WTC11 (cell line): Measurements from ENCODE around the gene UBL4A. TPM values are rescaled to one million over a fixed set of nuclear protein-coding genes. Genes with fewer than 3 reads are reported as not detected.

Experiments used
- ATAC-seq: fragments of 200-7000 bp; cut with Tn5 transposase; 2 replicates; pipeline ENCODE4 v1.10.0; 2021; ENCODE audit warnings: mild to moderate bottlenecking, moderate library complexity
- CTCF ChIA-PET: fragments of 300-600 bp; sonication (Branson Sonifier 250); formaldehyde crosslinking; loops from one replicate; lab custom pipeline; 2021; ENCODE audit warnings: antibody characterized with exemption; lab: Charles Lee
- POLR2A ChIA-PET: fragments of 350-600 bp; sonication (Branson Sonifier 250); formaldehyde crosslinking; loops from one replicate; lab custom pipeline; 2021; ENCODE audit warnings: antibody characterized with exemption; lab: Charles Lee
- DNase-seq: peaks from one replicate; pipeline ENCODE4 v3.0.0; 2021; ENCODE audit warnings: low spot score
- H3K27ac Mint-ChIP-seq: 2 replicates; pipeline ENCODE4 v1.8.0; 2021; ENCODE audit warnings: mixed read lengths
- H3K27me3 Mint-ChIP-seq: 2 replicates; pipeline ENCODE4 v1.8.0; 2021; ENCODE audit warnings: low read depth, mild to moderate bottlenecking, moderate library complexity, mixed read lengths
- H3K36me3 Mint-ChIP-seq: 2 replicates; pipeline ENCODE4 v1.8.0; 2021; ENCODE audit warnings: mixed read lengths
- H3K4me1 Mint-ChIP-seq: 2 replicates; pipeline ENCODE4 v1.8.0; 2022; ENCODE audit warnings: mixed read lengths
- H3K4me3 Mint-ChIP-seq: 2 replicates; pipeline ENCODE4 v1.8.0; 2021; ENCODE audit warnings: mild to moderate bottlenecking, moderate library complexity, mixed read lengths
- H3K9me3 Mint-ChIP-seq: 2 replicates; pipeline ENCODE4 v1.8.0; 2021; ENCODE audit warnings: mixed read lengths
- ATF6 ChIP-seq: sonication (generic); formaldehyde crosslinking; IDR thresholded peaks from 2 replicates; pipeline ENCODE4 v1.8.1; 2023; ENCODE audit warnings: mild to moderate bottlenecking, missing genetic modification reagents
- E2F1 ChIP-seq: sonication (generic); formaldehyde crosslinking; IDR thresholded peaks from 2 replicates; pipeline ENCODE4 v1.8.0; 2022; ENCODE audit warnings: mild to moderate bottlenecking, missing genetic modification reagents
- ESRRA ChIP-seq: sonication (generic); formaldehyde crosslinking; IDR thresholded peaks from 2 replicates; pipeline ENCODE4 v1.8.1; 2022; ENCODE audit warnings: mild to moderate bottlenecking, missing genetic modification reagents, borderline replicate concordance
- FOXK1 ChIP-seq: sonication (generic); formaldehyde crosslinking; IDR thresholded peaks from 2 replicates; pipeline ENCODE4 v1.8.0; 2022; ENCODE audit warnings: mild to moderate bottlenecking, moderate library complexity, missing genetic modification reagents
- IRF1 ChIP-seq: sonication (generic); formaldehyde crosslinking; IDR thresholded peaks from 2 replicates; pipeline ENCODE4 v1.8.0; 2023; ENCODE audit warnings: missing genetic modification reagents
- JUN ChIP-seq: sonication (generic); formaldehyde crosslinking; IDR thresholded peaks from 2 replicates; pipeline ENCODE4 v1.8.0; 2023; ENCODE audit warnings: mild to moderate bottlenecking, missing genetic modification reagents
- KAT7 ChIP-seq: sonication (generic); formaldehyde crosslinking; IDR thresholded peaks from 2 replicates; pipeline ENCODE4 v1.8.1; 2023; ENCODE audit warnings: missing genetic modification reagents, mild to moderate bottlenecking, borderline replicate concordance
- MAX ChIP-seq: sonication (generic); formaldehyde crosslinking; IDR thresholded peaks from 2 replicates; pipeline ENCODE4 v1.8.0; 2022; ENCODE audit warnings: mild to moderate bottlenecking, missing genetic modification reagents
- OVOL2 ChIP-seq: fragments of 250-450 bp; sonication (Bioruptor Pico); IDR thresholded peaks from 2 replicates; pipeline ENCODE4 v1.9.0; 2021; ENCODE audit warnings: mild to moderate bottlenecking, borderline replicate concordance
- SP1 ChIP-seq: sonication (generic); formaldehyde crosslinking; conservative IDR thresholded peaks from 2 replicates; pipeline ENCODE4 v1.8.1; 2022; ENCODE audit warnings: missing genetic modification reagents
- STAT6 ChIP-seq: sonication (generic); formaldehyde crosslinking; conservative IDR thresholded peaks from 2 replicates; pipeline ENCODE4 v1.8.1; 2023; ENCODE audit warnings: mild to moderate bottlenecking, low read depth, missing genetic modification reagents, moderate library complexity
- TCF7 ChIP-seq: sonication (generic); formaldehyde crosslinking; IDR thresholded peaks from 2 replicates; pipeline ENCODE4 v1.8.0; 2022; ENCODE audit warnings: mild to moderate bottlenecking, low read depth, missing genetic modification reagents, moderate library complexity
- ZNF121 ChIP-seq: sonication (generic); formaldehyde crosslinking; IDR thresholded peaks from 2 replicates; pipeline ENCODE4 v1.8.0; 2023; ENCODE audit warnings: missing genetic modification reagents
- ZNF263 ChIP-seq: sonication (generic); formaldehyde crosslinking; IDR thresholded peaks from 2 replicates; pipeline ENCODE4 v1.8.1; 2022; ENCODE audit warnings: low read depth, mild to moderate bottlenecking, moderate library complexity, missing genetic modification reagents
- ZNF416 ChIP-seq: fragments of 250-450 bp; sonication (Bioruptor Pico); IDR thresholded peaks from 2 replicates; pipeline ENCODE4 v1.9.0; 2021; ENCODE audit warnings: mild to moderate bottlenecking, inconsistent platforms
- ZNF423 ChIP-seq: fragments of 250-450 bp; sonication (Bioruptor Pico); IDR thresholded peaks from 2 replicates; pipeline ENCODE4 v2.1.2; 2022; ENCODE audit warnings: mild to moderate bottlenecking, moderate library complexity
- total RNA-seq: library from RNA; stranded (reverse); gene quantifications from 3 replicates; pipeline ENCODE4 v1.2.3, GENCODE V29; 2021
- TF ChIP-seq, protein P1 (sequence below): sonication (generic); formaldehyde crosslinking; IDR thresholded peaks from 2 replicates; pipeline ENCODE4 v1.8.1; 2023; ENCODE audit warnings: mild to moderate bottlenecking, missing genetic modification reagents
- TF ChIP-seq, protein P2 (sequence below): sonication (generic); formaldehyde crosslinking; IDR thresholded peaks from 2 replicates; pipeline ENCODE4 v1.8.1; 2023; ENCODE audit warnings: mild to moderate bottlenecking, missing genetic modification reagents, moderate library complexity

Gene UBL4A
- total RNA-seq, 1 experiment from 2014 or later = 34.0 TPM

- Mint-ChIP-seq H3K4me3 (no peak overlapping the region), H3K27ac (no peak overlapping the region), H3K4me1 (no peaks in the 10 kb centered on the region), H3K9me3 (no peaks in the 10 kb centered on the region), H3K36me3 (peaks cover 2% of the 10 kb centered on the region; the same call in 1 of the 2 replicates)
- POLR2A ChIA-PET = no interaction called here
- no peak for ATAC-seq
- TF ChIP-seq, protein P1, sequence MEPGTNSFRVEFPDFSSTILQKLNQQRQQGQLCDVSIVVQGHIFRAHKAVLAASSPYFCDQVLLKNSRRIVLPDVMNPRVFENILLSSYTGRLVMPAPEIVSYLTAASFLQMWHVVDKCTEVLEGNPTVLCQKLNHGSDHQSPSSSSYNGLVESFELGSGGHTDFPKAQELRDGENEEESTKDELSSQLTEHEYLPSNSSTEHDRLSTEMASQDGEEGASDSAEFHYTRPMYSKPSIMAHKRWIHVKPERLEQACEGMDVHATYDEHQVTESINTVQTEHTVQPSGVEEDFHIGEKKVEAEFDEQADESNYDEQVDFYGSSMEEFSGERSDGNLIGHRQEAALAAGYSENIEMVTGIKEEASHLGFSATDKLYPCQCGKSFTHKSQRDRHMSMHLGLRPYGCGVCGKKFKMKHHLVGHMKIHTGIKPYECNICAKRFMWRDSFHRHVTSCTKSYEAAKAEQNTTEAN (CRISPR knock-in tag) = no peak
- TF ChIP-seq ZNF423 (CRISPR knock-in tag) (no peak), JUN (no peak), SP1 (CRISPR knock-in tag) (no peak), KAT7 (CRISPR knock-in tag) (no peak), ATF6 (CRISPR knock-in tag) (no peak), FOXK1 (CRISPR knock-in tag) (no peak), ZNF416 (CRISPR knock-in tag) (no peak), TCF7 (CRISPR knock-in tag) (no peak), ZNF263 (no peak), OVOL2 (CRISPR knock-in tag) (no peak), ESRRA (CRISPR knock-in tag) (no peak), E2F1 (CRISPR knock-in tag) (no peak), IRF1 (no peak), ZNF121 (CRISPR knock-in tag) (no peak)
- TF ChIP-seq, protein P2, sequence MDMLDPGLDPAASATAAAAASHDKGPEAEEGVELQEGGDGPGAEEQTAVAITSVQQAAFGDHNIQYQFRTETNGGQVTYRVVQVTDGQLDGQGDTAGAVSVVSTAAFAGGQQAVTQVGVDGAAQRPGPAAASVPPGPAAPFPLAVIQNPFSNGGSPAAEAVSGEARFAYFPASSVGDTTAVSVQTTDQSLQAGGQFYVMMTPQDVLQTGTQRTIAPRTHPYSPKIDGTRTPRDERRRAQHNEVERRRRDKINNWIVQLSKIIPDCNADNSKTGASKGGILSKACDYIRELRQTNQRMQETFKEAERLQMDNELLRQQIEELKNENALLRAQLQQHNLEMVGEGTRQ (CRISPR knock-in tag) = no peak
- TF ChIP-seq, all 79 proteins: peak for 0
- no peak for DNase-seq
- CTCF ChIA-PET = no interaction called here
- H3K27me3 Mint-ChIP-seq = peaks cover 2% of the 10 kb centered on the region; the same call in 1 of the 2 replicates
Observed at GRCh38 chrX:154470914-154471568, 15.4 kb downstream of the UBL4A start.

- DNase-seq (no peak), ATAC-seq (no peak)
- CTCF ChIA-PET = no interaction called here
- Mint-ChIP-seq H3K4me3 (no peak overlapping the region), H3K36me3 (0 out of 2 replicates have a peak, but pooled peaks cover 2% of the 10 kb centered on the region), H3K27ac (no peak overlapping the region), H3K4me1 (no peaks in the 10 kb centered on the region), H3K27me3 (no peaks in the 10 kb centered on the region), H3K9me3 (no peaks in the 10 kb centered on the region)
- TF ChIP-seq FOXK1 (CRISPR knock-in tag) (no peak), STAT6 (CRISPR knock-in tag) (no peak), MAX (CRISPR knock-in tag) (no peak)
- POLR2A ChIA-PET = no interaction called here
Observed at GRCh38 chrX:154470434-154470833, 16.0 kb downstream of the UBL4A start.
